ENCODE data around the gene PIEZO1.
"Not testable (repeated sequence)": the region's sequence is repeated elsewhere in the genome, so short reads cannot be mapped to it uniquely, and the experiment has no call there.

Gene PIEZO1

GRCh38 chr16:88681709-88682451 lies 103.1 kb downstream of the PIEZO1 start:
- DNase-seq = no peak

DNA sequence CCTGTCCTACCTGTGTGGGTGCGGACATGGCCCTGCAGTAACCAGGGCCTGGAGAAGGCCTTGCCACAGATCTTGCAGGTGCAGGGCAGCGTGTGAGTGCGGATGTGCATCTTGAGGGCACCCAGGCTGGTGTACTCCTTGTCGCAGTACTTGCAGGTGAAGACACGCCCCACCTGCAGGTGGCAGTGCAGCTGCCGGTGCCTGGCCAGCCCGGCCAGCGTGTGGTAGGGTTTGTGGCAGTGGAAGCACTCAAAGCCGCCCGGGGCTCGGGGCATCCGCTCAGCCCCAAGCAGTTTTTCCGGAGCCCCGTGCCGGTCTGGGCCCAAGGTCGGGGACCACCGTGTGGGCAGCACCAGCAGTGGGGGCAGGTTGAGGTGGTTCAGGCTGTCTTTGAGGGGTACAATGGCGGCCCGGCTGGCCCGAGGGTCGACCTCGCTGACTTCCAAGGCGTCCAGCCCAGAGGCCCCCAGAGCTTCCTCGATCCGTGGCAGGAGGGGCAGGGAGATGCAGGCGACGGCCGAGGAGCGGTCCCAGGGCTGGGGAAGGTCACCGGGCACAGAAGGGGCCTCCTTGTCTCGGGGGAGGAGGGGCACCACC lies 103.8 kb downstream of the PIEZO1 start:
- DNase-seq = no peak

DNA sequence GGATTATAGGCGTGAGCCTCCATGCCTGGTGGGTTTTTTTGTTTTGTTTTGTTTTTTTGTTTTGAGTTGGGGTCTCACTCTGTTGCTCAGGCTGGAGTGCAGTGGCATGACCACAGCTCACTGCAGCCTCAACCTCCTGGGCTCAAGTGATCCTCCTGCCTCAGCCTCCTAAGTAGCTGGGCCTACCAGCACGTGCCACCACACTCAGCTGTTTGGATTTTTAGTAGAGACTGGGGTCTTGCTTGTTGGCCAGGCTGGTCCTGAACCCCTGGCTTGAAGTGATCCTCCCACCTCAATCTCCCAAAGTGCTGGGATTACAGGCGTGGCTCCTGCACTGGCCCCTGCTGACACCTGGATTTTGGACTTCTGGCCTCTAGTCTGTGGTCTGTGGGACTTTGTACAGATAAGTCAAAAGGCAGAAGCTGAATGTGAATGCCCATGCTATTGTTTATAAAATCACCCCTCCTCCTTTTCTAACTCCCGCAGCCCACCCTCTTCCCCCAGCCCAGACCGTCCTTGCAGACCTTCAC lies 104.4 kb downstream of the PIEZO1 start:
- DNase-seq = no peak

DNA sequence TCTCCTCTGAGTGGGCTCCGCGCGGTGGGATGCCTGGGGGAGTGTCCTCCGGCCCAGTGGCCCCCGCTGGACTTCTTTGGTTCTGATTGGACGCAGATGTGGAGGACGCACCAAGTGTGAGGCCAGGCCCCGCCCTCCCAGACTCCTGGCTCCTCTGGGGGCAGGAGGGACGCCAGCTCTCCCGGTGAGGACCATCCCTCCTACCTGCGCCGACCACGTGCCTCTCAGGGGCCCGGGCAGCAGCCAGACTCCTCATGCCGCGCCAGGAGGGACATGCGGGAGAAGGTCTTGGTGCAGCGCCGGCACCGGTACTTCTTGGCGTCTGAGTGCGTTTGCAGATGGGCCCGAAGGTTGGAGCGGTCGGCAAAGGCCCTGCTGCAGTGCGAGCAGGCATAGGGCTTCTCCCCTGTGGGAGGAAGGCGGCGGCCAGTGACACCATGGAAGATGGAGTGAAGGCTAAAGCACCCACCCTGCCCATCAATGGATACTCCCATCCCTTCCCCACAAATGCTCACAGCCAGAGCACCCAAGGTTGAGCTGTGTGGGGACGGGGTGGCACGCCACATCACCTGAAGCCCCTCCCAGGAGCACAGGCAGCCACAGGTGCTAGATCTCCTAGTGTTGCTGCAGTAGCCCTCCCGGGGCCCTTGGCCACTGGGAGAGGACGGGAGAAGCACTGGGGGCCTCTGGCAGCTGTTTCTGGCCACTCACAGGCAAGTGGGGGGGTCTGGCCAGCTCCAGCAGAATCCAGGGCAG lies 106.6 kb downstream of the PIEZO1 start:
- DNase-seq = no peak

GRCh38 chr16:88677721-88678120 lies 107.3 kb downstream of the PIEZO1 start:
- DNase-seq = no peak

DNA sequence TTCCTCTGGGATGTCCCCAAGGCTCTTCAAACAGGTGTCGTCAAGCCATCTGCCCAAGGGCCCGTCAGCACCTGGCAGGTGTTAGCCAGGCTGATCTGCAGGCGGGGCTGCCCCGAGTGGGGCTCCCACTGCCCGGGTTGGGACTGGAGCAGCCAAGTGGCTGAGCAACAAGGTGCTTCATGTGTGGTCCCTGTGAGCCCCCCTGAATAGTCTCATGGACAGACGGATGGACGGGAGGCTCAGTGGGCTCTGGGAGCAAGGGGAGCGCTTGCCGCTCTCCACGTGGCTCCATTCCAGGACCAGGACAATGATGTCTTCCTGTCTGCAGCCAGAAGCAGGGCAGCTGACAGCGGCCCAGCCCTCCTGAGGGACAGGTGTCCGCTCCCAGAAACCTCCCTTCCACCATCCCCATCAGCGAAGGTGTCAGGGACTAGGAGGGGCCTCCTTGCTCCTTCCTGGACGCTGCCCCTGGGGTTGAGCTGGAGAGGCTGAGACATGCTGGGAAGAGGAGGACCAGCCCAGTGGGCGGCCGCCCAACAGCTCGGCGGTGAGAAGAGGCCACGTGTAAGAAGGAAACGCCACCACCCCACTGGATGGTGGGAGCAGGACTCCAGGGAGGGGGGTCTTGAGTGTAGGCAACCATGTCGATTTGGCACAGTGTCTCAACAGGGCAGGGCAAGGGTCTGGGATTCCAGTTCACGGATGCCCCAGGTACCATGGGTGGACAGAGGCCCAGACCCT lies 108.3 kb downstream of the PIEZO1 start:
- DNase-seq = no peak

- DNase-seq = no peak
Observed at GRCh38 chr16:88673716-88674379, 111.2 kb downstream of the PIEZO1 start.

- no peak for DNase-seq
Observed at GRCh38 chr16:88672776-88673175, 112.2 kb downstream of the PIEZO1 start.

DNA sequence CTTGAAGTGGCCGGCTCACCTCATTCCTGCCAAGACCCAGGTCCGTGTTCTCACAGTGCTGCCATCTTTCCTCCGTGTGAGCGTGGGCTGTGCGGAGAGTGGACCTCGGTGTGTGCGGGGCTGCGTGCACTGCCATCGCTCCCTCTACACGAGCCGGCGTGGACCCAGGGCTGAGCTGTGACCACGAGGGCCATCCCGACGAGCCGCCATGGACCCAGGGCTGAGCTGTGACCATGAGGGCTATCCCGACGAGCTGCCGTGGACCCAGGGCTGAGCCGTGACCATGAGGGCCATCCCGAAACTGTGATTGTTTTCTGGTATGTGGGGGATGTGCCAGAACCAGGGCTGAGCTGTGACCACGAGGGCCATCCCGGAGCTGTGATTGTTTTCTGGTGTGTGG lies 113.2 kb downstream of the PIEZO1 start:
- DNase-seq = no peak

DNA sequence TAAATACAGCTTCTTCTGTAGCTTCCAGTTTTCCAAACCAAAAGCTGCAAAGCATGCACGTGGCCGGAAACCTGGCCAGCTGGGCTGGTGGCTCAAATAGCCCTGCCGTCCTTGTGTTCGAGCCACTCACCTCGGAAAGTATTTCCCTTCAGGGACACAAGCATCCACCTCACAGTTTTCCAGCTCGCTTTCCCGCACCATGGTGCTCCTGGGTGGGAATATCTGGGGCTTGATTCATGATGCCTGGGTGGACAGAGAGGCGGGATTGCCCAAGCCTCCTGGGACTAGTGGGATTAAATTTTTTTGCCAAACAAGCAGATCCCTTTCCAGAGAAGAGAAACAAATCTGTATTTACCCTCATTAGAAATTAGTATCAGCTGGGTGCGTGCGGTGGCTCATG lies 115.0 kb downstream of the PIEZO1 start:
- DNase-seq = no peak

GRCh38 chr16:88669493-88669892 lies 115.5 kb downstream of the PIEZO1 start:
- not testable (repeated sequence) for DNase-seq

- no peak for DNase-seq
Observed at GRCh38 chr16:88667461-88667860, 117.6 kb downstream of the PIEZO1 start.

DNA sequence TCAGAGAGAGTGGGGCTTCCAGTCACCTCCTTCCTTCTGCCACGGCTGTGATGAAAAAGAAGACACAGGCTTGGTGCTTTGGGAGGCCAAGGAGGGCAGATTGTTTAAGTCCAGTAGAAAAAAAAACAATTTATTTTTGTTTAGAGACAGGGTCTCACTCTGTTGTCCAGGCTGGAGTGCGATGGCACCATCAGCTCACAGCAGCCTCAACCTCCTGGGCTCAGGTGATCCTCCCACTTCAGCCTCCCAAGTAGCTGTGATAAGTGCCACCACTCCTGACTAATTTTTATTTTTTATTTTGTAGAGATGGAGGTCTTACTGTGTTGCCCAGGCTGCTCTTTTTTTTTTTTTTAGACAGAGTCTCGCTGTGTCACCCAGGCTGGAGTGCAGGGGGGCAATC lies 119.5 kb downstream of the PIEZO1 start:
- no peak for DNase-seq

Measured in NCI-H345 (cell line).